Measurements from ENCODE around the gene PARD3B. TPM values are rescaled to one million over a fixed set of nuclear protein-coding genes. Genes with fewer than 3 reads are reported as not detected.

The PARD3B gene
- total RNA-seq, 1 experiment from 2014 or later: 3.9 TPM

DNA sequence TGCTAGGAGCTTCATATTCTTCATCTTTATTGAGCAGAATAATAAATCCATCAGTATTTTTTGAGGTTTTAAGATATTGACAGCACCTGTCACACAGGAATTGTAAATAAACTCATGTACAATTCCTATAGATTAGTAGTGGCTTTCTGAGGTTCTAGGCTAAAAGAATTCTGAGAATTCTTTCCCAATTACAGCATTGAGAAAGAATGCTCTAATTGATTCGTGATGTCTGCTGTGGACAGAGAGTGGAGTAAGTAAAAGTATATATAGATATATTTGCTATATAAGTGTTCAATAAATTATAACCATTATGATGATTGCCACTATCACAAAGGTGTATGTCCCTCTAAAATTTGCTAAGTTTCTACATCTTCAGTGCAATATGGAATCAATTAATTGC, 950.5 kb downstream of the PARD3B start:
- no peak for DNase-seq (ENCODE audit: low spot score)

DNA sequence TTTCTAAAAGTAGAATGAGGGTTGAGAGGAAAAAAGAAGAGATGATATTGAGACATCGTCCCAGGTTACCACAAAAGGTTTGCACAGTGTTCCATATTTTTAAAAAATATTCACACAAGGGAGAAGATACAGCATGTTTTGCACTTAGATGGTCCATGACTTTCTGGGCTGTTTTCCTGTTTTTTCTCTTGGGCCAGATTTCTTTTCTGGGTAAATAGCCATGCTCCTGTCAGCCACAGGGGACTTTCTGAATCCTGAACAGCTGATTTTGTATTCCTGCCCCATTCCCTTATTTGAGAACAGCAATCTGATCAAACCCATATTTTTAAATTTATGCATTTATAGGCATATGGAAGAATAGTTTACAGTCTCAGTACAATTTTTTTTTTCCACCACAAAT, 951.1 kb downstream of the PARD3B start:
- DNase-seq (ENCODE audit: low spot score): no peak

DNA sequence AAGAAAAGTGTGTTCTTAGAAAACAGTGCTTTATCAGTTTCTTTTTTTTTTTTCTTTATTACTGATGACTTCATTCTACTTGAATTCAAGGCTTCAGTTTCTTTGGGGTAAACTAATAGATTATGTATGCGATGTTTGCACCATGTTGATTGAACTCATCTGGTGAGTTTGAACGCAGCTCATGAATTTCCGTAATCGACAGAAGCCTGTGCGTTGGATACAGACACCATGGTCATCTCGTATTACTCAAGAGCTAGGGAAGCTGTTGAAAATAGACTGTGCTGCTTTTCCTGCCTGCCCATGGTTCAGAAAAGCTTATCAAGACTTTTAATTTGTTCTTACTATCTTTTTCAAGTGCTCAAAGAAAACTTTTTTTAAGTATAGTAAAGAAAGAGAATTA, 951.5 kb downstream of the PARD3B start:
- no peak for DNase-seq (ENCODE audit: low spot score)

DNA sequence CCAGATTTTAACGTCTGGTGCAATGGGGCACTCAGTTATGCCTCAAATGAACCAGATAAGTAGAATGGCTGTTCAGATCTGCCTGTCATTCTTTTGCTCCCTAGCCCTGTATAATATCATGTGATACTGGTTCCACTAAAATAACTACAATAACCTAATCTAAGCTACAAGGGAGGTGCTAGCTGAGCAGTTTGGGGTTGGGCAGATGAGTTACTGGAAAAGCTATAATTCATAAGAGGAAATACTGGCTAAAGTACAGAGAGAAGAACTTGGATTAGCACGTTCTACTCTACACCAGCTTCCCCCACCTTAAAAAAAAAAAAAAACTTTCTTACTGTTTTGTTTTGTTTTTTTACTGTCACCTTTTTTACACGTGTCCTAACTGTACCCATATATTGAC, 953.7 kb downstream of the PARD3B start:
- no peak for DNase-seq (ENCODE audit: low spot score)

DNA sequence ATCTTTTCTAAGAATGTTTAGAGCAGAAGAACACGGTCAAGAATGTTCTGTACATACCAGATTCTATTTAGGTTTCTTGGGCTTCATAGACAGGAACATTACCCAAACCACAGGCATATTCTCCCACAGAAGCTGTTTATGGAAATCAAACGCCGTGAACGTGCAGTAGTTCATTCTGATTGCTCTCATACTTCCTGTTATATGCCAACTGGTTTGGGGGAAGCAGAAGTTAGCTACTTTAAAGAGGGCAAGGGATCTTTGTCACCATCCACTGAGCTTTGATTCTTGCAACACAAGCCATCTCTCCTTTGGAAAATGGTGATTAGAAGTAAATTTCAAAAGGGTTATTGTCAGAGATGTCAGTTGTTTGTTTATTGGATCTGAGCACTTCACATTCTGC, 954.8 kb downstream of the PARD3B start:
- no peak for DNase-seq (ENCODE audit: low spot score)

DNA sequence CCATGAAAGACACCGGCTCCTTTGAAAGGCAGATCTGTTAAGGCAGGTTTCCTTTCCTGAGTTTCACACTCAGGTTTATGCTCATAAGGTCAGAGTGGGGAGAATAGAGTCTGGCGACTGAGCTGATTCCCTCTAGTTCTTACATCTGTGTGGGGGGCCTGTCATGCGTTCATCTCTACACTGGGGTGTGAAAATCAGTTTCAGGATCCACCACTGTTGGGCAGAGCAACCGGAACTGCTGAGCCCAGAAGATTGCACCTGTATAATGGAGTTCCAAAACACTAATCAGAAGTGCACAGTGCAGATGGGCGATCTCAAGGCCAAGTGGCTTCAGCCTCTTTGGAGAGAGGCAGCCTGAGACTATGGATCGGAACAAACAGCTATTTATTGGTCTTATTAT, 955.7 kb downstream of the PARD3B start:
- no peak for DNase-seq (ENCODE audit: low spot score)

DNA sequence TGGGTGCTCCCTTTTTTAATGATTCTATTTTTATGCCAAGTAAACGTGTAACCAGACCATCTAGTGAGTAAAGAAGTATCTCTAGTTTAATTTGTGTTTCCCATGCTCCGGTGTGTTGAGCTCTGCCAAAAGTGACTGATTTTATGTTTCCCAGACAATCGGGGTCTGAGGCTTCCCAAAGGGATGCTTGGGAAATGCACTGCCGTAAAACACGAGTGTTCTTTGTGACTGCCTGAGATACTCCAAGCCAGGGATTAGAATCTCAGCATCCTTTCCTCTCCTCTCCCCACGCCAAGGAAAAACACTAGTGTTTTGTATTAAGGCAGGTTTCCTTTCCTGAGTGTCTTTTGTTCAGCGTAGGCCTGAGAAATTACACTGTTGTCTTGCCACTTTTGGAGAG, 956.6 kb downstream of the PARD3B start:
- no peak for DNase-seq (ENCODE audit: low spot score)

DNA sequence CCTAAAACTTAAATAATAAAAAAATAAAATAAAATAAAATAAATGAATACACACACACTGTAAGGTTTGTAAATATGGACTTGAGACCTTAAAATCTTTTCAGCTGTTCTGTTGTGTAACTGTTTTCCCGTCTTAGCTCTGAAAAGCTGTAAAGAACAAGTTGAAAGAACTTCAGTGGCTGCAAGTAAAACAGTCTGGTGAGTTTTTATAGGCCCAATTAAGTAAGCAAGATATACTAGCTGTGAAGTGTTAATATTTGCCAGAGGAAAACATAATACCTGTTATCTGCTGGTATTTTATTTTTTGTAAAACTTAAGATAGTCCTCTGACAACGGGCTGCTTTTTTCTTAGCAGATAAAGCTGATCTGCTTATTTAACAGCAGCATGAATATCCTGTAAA, 960.1 kb downstream of the PARD3B start:
- no peak for DNase-seq (ENCODE audit: low spot score)

DNA sequence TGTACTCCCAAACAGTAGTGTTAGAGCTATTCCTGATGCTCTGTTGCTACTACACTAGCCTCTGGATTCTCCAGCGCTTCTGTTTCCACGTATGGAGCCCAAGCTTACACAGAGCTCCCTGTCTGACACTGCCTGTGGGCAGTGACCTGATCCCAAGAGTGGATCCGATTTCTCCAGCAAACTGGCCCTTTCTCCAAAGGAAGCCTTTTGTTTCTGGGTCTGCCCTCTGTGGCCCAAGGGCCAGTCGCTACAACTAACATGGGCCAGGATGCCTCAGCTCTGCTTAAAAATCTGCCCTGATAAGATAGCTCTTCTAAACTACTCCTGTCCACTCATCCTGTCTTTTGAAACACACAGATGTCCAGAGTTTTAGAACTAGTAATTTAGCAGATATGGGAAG, 964.4 kb downstream of the PARD3B start:
- no peak for DNase-seq (ENCODE audit: low spot score)

DNA sequence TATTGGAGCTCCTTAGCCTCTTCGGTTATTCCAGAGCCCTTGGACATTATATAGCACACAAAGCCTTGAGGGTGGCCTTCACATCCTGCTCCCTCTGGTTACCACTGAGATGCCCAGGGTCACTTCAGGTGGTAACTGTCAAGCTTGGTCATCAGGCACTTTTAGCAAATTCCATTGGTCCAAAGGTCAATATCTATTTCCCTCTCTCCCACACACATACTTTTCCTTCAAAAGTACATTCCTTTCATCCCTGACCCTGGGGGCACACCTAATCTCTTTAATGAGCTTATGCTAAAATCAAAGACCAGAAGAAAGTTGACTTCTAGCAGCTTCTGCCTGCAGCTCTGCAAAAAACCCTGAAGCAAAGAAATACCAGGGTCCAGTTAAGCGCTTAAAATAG, 965.1 kb downstream of the PARD3B start:
- no peak for DNase-seq (ENCODE audit: low spot score)

DNA sequence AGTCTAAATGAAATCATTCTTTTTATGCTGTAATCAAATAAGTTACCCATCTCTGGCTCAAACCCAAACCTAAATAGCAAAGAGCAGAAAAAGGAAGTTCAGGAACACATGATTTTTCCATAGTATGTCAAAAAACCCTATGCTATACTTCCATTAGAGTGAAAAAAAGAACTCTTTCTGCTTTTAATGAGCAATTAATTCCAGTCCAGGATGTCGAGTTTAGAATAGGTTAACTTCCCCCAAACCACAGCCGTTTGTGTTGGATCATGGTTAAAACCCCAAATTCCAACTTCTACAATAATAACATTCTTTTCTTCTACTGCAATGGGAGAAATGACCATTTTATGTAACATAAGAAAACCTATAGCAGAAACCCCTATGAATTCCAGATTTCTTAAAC, 965.9 kb downstream of the PARD3B start:
- no peak for DNase-seq (ENCODE audit: low spot score)

DNA sequence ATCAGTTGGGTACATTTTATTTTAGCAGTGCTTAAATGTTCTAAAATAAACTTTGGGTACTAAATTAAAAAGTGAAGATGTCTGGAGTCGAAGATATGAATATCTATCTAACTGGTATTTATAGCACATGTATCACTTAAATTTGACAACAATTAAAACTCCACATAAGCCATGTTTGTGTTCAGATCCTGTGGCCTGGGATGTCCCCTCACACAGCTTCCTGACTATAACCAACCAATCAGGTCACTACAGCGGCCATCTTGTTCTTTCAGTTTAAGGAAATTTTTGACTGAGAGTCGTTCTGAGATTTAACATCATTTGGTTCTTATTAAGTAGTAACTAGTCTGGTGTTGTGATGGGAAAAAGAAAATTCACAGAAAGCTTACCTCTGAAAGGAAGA, 966.4 kb downstream of the PARD3B start:
- DNase-seq (ENCODE audit: low spot score): no peak

DNA sequence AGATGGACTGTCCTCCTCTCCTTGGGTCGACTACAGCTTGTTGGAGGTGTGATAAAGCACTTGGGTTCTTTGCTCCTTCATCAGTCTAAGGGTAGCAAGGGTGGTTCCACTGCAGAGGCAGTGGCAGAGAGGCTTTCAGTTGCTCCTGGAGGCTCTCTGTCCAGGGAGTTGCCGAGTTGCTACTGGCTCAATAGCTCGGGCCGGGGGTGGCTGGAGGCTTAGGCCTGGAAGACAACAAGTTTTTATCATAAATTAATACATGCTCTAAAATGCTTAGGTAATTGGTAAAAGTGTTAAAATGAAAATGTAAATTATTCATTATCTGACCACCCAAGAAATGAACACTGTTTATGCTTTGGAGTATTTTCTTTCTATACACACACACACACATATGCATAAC, 975.0 kb downstream of the PARD3B start:
- DNase-seq (ENCODE audit: low spot score): no peak

DNA sequence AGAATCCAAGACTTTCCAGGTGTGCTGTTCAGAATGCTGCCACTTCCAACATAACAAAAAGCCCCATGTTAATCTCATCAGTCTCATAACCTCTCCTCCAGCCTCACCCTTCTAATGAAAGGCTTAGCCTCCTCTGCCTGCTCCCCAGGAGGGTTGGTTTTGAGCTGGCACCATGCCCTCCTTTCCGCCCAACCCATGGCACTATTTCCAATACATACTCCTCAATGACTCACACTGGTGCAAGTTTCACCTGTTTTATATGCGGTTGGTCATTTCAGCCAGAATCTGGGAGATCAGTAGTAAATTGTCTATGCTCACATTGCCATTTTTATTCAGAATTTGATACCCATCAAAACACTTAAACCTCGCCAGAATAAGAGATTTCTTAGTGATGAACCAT, 979.4 kb downstream of the PARD3B start:
- DNase-seq (ENCODE audit: low spot score): peak; percentile 7

DNA sequence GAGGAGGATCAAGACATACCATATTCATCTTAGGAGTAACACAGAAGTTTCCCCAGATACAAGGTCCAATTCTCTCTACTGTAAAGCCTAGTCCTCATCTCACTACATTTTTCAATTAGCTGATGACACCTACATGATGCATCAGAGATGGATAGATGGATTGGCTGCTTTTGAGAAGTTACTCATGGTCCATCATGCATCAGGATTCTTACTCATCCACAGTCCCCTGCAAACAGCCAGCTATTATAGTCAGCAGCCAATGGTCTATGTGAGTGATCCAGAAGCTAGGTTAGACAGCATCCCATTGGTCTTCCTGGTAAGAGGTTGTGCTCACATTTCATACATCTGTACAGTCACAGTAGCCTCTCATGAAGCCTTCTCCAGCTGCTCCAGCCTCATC, 982.5 kb downstream of the PARD3B start:
- DNase-seq (ENCODE audit: low spot score): no peak

DNA sequence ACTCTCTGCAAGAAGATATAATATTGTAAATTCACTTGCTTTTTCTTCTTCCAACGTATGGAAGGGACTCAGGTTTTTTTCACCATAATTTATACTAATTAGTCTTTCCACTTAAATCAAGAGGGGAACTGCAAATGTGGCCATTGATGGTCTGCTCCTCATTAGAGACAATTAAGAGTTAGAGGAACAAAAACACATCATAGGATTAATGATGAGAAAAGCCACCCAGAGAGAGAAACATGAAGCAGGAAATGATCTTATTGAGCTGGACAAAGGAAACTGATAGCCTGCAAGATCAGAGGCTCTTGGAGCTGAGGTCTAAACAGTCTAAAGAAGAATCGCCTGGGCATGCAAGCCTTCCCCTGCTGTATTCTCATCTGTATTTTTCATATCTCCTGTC, 985.8 kb downstream of the PARD3B start:
- no peak for DNase-seq (ENCODE audit: low spot score)

DNA sequence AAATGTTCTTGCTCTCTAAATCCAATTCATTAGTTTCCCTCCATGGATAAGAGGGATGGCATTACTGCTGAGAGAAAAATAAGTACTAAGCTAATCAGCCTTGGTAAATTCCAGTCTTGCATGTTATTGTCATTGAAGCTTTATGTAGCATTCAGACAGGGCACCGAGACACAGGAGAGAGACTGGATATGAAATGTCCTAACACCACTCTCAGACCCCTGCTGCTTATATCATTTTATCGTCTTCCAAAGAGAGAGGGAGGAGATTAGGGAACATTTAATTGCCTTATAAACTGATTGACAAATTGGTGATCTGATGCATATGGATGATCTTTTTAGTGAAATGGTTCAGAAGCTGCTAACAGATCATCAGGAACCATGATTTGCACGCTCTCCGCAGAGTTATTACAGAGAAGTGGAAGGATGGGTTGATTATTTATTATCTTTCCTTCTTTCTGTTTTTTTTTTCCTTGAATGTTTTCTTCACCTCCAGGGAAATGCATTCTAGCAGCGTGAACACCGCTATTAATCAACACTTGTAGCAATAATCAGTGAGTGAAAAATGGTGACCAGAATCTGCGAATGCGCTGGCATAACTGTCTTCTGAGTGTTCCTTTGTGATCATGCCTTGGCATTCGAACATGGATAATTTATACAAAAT, 986.3 kb downstream of the PARD3B start:
- DNase-seq (ENCODE audit: low spot score): no peak

DNA sequence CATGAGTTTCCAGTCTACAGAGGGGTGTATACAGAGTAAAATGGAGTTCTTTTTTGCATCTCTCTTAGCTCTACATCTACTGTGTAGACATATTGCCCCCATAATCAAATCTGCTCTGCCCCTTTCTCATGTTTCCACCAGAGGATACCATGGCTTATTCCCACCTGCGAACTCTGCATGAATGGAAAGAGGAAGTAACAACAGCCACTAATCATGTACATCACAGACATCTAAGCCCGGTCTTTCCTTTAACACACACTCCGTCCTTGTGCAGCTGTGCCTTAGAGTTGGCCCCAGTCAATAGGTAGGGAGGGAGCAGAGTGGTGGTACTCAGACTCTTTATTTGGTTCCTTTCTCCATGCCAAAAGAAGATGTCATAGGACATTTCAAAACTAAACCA, 989.7 kb downstream of the PARD3B start:
- DNase-seq (ENCODE audit: low spot score): no peak

DNA sequence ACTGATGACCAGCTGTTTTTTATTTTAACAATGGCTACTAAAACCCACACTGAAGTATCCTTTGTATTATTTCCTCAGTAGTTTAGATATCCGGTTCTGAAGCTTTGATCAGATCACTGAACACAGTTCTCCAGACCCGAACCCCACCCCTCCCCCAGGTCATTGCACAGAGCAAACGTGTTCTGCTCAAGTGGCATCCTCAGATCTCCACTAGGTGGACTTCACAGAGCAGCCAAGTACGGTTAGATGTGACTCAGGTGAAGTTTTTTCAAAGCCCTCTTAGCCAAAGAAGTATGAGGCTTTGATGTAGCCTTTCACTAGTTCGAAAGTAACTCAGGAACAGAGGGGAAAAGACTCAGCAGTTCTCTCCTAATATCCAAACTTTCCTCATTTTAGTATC, 994.3 kb downstream of the PARD3B start:
- DNase-seq (ENCODE audit: low spot score): peak; percentile 11

DNA sequence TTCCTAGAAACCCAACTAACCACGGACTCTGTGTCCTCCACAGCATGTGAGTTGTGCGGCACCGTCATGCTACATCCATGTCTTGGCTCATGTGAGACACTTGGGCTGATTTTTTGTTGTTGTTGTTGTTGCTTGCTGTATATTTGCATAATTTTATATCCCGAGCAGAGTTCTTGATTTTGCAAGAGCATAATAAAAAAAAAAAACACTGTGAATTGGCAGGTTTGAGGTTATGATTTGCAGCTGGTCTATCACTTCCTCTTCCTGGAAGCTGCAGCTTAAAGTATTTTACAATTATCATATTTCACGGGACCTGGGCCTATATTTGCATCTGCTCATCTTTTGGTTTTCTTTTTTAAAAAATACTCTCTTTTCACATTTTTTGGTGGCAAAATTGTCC, 994.8 kb downstream of the PARD3B start:
- DNase-seq (ENCODE audit: low spot score): no peak

DNA sequence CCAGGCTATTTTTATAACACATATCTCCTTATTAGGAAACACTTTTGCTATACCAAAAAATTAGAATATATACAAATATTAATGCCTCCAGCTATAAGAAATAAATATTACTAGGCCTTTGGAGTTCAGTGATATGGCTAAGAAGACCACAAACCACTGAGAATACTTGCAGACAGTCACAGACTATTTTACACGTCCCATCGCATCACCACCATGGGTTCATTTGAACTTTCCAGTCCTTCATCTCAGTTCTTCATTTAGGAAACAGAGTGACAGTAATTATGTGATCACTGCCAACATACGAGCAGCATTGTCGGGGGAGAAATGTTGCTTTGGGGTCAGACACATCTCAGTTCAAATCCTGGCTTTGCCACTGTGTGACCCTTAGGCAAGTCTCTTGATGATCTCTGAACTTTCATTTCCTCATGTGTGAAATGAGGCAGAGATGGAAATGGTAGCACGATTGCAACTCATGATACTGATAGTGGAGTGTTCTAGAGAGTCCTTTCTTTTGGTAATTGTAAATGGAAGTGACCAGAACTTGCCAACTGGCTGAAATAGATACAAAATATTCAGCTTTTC, 998.1 kb downstream of the PARD3B start:
- no peak for DNase-seq (ENCODE audit: low spot score)

DNA sequence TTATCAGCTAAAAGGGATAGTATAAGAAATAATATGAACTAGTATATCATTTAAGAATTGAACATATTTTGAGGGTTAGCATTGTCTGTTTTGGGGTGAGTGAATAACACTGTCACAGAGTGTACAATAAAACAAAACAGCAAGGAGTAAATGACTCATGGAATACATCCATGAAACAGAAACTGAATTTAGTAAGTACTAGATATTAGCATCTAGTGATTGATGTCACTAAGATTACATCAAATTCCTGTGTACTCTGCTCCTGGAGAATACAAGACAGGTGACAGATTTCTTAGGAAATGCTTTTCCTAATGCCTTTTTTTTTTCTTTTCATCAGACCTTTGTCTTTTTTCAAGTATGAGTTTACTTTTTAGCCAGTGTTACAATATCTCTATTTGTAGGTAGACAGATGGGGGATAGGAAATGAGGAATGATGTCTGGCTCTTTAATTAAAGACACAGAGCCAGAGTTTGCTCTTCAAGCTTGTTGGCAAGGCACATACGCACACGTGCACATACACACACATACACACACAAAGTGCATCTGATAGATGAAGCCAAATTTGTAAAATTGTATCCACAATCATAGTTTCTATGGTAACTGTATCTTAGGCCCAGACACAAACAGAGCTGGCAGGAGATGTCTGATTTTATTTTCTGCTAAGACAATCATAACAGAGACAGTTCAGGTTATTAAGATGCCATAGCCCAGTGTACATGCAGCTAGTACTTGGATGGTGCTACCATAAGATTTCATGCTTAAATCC, 998.8 kb downstream of the PARD3B start:
- no peak for DNase-seq (ENCODE audit: low spot score)
